BJ (cell line): ENCODE measurements around the gene FNDC11. TPM values are rescaled to one million over a fixed set of nuclear protein-coding genes. Genes with fewer than 3 reads are reported as not detected.

Source experiments
- CTCF ChIA-PET: fragments of 350-600 bp; formaldehyde crosslinking; extraction: SDS; loops from one replicate; lab custom pipeline; 2021; ENCODE audit warnings: antibody characterized with exemption, inconsistent platforms; lab: Yijun Ruan, JAX
- POLR2A ChIA-PET: fragments of 300-600 bp; sonication (Branson Sonifier 250); formaldehyde crosslinking; extraction: SDS; loops from one replicate; lab custom pipeline; 2021; ENCODE audit warnings: antibody characterized with exemption; lab: Charles Lee
- DNase-seq: peaks from one replicate; pipeline ENCODE4 v3.0.0-alpha.2; 2011; ENCODE audit warnings: low read depth
- H3K27me3 ChIP-seq: 2 replicates; pipeline ENCODE4 v1.6.0; 2011; ENCODE audit warnings: low read length; ENCODE audit not compliant: control insufficient read depth, insufficient read depth
- H3K36me3 ChIP-seq: 2 replicates; pipeline ENCODE4 v1.5.1; 2011; ENCODE audit warnings: low read length; ENCODE audit not compliant: control insufficient read depth, insufficient read depth
- H3K4me3 ChIP-seq: 2 replicates; pipeline ENCODE4 v1.5.1; 2011; ENCODE audit warnings: low read depth, mild to moderate bottlenecking, control low read depth, low read length
- CTCF ChIP-seq: IDR thresholded peaks from 2 replicates; pipeline ENCODE4 v1.5.1; 2011; ENCODE audit warnings: low read depth, mild to moderate bottlenecking, control low read depth, inconsistent platforms, low read length, moderate library complexity; ENCODE audit not compliant: insufficient read depth
- polyA plus RNA-seq: library from polyadenylated mRNA; depleted of rRNA; stranded (reverse); fragments of >200 nt; gene quantifications from 2 replicates; pipeline ENCODE4 v1.2.3, GENCODE V29; 2011

The FNDC11 gene
- polyA plus RNA-seq, 1 experiment, result 0.76 TPM

GRCh38 chr20:63580796-63581461, 27.0 kb downstream of the FNDC11 start:
- no peak overlapping the region for H3K4me3 ChIP-seq
- H3K36me3 ChIP-seq, result no peaks in the 10 kb centered on the region
- TF ChIP-seq CTCF, result peak; percentile 53
- ChIA-PET POLR2A (interaction anchor here (0.6 kb wide), 1 partner anchor 378 kb away, joined by 3 read pairs; no protein-coding TSS in a partner anchor), CTCF (interaction anchor here (1.2 kb wide), 1 partner anchor 284 kb away, joined by 3 read pairs; the partner anchor contains the start of gene TPD52L2)
- no peaks in the 10 kb centered on the region; the same call in 1 of the 2 replicates for H3K27me3 ChIP-seq
- DNase-seq, result no peak

GRCh38 chr20:63582382-63583063, 28.6 kb downstream of the FNDC11 start:
- Histone ChIP-seq H3K27me3 (no peaks in the 10 kb centered on the region; the same call in 1 of the 2 replicates), H3K4me3 (no peak overlapping the region), H3K36me3 (peaks cover 1% of the 10 kb centered on the region; the same call in 1 of the 2 replicates)
- ChIA-PET POLR2A (interaction anchor here (0.6 kb wide), 1 partner anchor 8 kb away, joined by 6 read pairs; the partner anchor contains the start of gene HELZ2), CTCF (interaction anchor here (1.2 to 1.8 kb wide), 2 partner anchors 45 to 391 kb away, joined by 3 to 7 read pairs; partner anchors contain the start of gene PTK6)
- no peak for DNase-seq
- TF ChIP-seq CTCF, result no peak

GRCh38 chr20:63585616-63586565, 31.9 kb downstream of the FNDC11 start:
- Histone ChIP-seq H3K4me3 (no peak overlapping the region), H3K36me3 (peaks cover 9% of the 10 kb centered on the region), H3K27me3 (no peaks in the 10 kb centered on the region)
- POLR2A ChIA-PET, result no interaction called here
- no peak for TF ChIP-seq CTCF
- no peak for DNase-seq
- CTCF ChIA-PET, result no interaction called here

GRCh38 chr20:63586797-63587196, 32.8 kb downstream of the FNDC11 start:
- ChIA-PET POLR2A (no interaction called here), CTCF (no interaction called here)
- DNase-seq, result no peak

More at GRCh38 chr20:63586797-63587196, 32.8 kb downstream of the FNDC11 start:
- Histone ChIP-seq H3K4me3 (no peak overlapping the region), H3K27me3 (no peaks in the 10 kb centered on the region), H3K36me3 (peaks cover 12% of the 10 kb centered on the region)
- TF ChIP-seq CTCF, result no peak
